Measurements from ENCODE around the gene TMUB2.
A peak's percentile ranks its signal among the peaks of the same experiment; 100 is the strongest.

Gene TMUB2

GRCh38 chr17:44170135-44170498, 16.7 kb upstream of the TMUB2 start:
- Mint-ChIP-seq H3K36me3 (peaks cover 9% of the 10 kb centered on the region), H3K4me1 (peaks cover 14% of the 10 kb centered on the region), H3K9me3 (no peaks in the 10 kb centered on the region), H3K27ac (no peak overlapping the region), H3K4me3 (no peak overlapping the region)
- DNase-seq (ENCODE audit: low spot score in 2 of 2) (no peak), ATAC-seq (no peak)

GRCh38 chr17:44170499-44171201, 16.1 kb upstream of the TMUB2 start, which contains the start of gene ASB16:
ASB16 (plus strand) TSS chr17:44170704; CDS start chr17:44170790, 86 bp downstream.
- Mint-ChIP-seq H3K4me1 (peaks cover 14% of the 10 kb centered on the region), H3K27ac (no peak within 1 kb of the TSS), H3K36me3 (peaks cover 13% of the 10 kb centered on the region), H3K9me3 (no peaks in the 10 kb centered on the region), H3K4me3 (no peak within 1 kb of the TSS)
- ATAC-seq: no peak
- no peak for DNase-seq (ENCODE audit: low spot score in 2 of 2)

GRCh38 chr17:44171931-44172455, 14.8 kb upstream of the TMUB2 start:
- Mint-ChIP-seq H3K4me1 (peaks cover 14% of the 10 kb centered on the region), H3K4me3 (no peak overlapping the region), H3K27ac (no peak overlapping the region), H3K36me3 (peaks cover 22% of the 10 kb centered on the region), H3K9me3 (no peaks in the 10 kb centered on the region)
- DNase-seq (ENCODE audit: low spot score in 2 of 2) (no peak), ATAC-seq (no peak)

GRCh38 chr17:44174427-44174826, 12.3 kb upstream of the TMUB2 start:
- Mint-ChIP-seq H3K9me3 (no peaks in the 10 kb centered on the region), H3K4me3 (no peak overlapping the region), H3K36me3 (peaks cover 33% of the 10 kb centered on the region), H3K4me1 (peaks cover 11% of the 10 kb centered on the region), H3K27ac (no peak overlapping the region)
- DNase-seq (ENCODE audit: low spot score in 2 of 2) (no peak), ATAC-seq (no peak)

GRCh38 chr17:44176257-44176656, 10.5 kb upstream of the TMUB2 start:
- ATAC-seq: peak; percentile 44
- peaks cover 35% of the 10 kb centered on the region for H3K36me3 Mint-ChIP-seq
- H3K4me3 Mint-ChIP-seq: no peak overlapping the region
- no peak overlapping the region for H3K27ac Mint-ChIP-seq
- H3K9me3 Mint-ChIP-seq: no peaks in the 10 kb centered on the region
- H3K4me1 Mint-ChIP-seq: peaks cover 11% of the 10 kb centered on the region
- DNase-seq (ENCODE audit: low spot score in 2 of 2): no peak

- no peak for DNase-seq (ENCODE audit: low spot score in 2 of 2)
- Mint-ChIP-seq H3K36me3 (peaks cover 40% of the 10 kb centered on the region), H3K4me1 (peaks cover 13% of the 10 kb centered on the region), H3K4me3 (no peak overlapping the region), H3K9me3 (no peaks in the 10 kb centered on the region), H3K27ac (peak overlapping the region; percentile 50)
- ATAC-seq: peak; percentile 16
Observed at GRCh38 chr17:44176671-44177501, 9.9 kb upstream of the TMUB2 start.

GRCh38 chr17:44177640-44178039, 9.1 kb upstream of the TMUB2 start:
- H3K27ac Mint-ChIP-seq: peak overlapping the region; percentile 50
- no peak overlapping the region for H3K4me3 Mint-ChIP-seq
- ATAC-seq (peak; percentile 13), DNase-seq (ENCODE audit: low spot score in 2 of 2) (no peak)
- peaks cover 12% of the 10 kb centered on the region for H3K4me1 Mint-ChIP-seq
- H3K36me3 Mint-ChIP-seq: peaks cover 48% of the 10 kb centered on the region
- H3K9me3 Mint-ChIP-seq: no peaks in the 10 kb centered on the region

- ATAC-seq (no peak), DNase-seq (ENCODE audit: low spot score in 2 of 2) (no peak)
- H3K27ac Mint-ChIP-seq: peak overlapping the region; percentile 50
- H3K4me3 Mint-ChIP-seq: no peak overlapping the region
- peaks cover 12% of the 10 kb centered on the region for H3K4me1 Mint-ChIP-seq
- peaks cover 49% of the 10 kb centered on the region for H3K36me3 Mint-ChIP-seq
- no peaks in the 10 kb centered on the region for H3K9me3 Mint-ChIP-seq
Observed at GRCh38 chr17:44178133-44178532, 8.6 kb upstream of the TMUB2 start.

- H3K4me3 Mint-ChIP-seq: no peak overlapping the region
- peaks cover 40% of the 10 kb centered on the region for H3K4me1 Mint-ChIP-seq
- no peak for DNase-seq (ENCODE audit: low spot score in 2 of 2)
- no peaks in the 10 kb centered on the region for H3K9me3 Mint-ChIP-seq
- peaks cover 55% of the 10 kb centered on the region for H3K36me3 Mint-ChIP-seq
- no peak overlapping the region for H3K27ac Mint-ChIP-seq
- no peak for ATAC-seq
Observed at GRCh38 chr17:44183024-44183423, 3.7 kb upstream of the TMUB2 start.

GRCh38 chr17:44184212-44184810, 2.5 kb upstream of the TMUB2 start:
- Mint-ChIP-seq H3K27ac (peak overlapping the region; percentile 98), H3K36me3 (peaks cover 56% of the 10 kb centered on the region), H3K4me3 (peak overlapping the region; percentile 100), H3K4me1 (peaks cover 45% of the 10 kb centered on the region), H3K9me3 (no peaks in the 10 kb centered on the region)
- no peak for ATAC-seq
- no peak for DNase-seq (ENCODE audit: low spot score in 2 of 2)

GRCh38 chr17:44187131-44187899, 543 bp downstream of the TMUB2 start:
- DNase-seq (ENCODE audit: low spot score in 2 of 2) (no peak), ATAC-seq (peak; percentile 65)
- H3K4me3 Mint-ChIP-seq: peak overlapping the region; percentile 100
- peak overlapping the region; percentile 98 for H3K27ac Mint-ChIP-seq
- H3K36me3 Mint-ChIP-seq: peaks cover 69% of the 10 kb centered on the region
- H3K9me3 Mint-ChIP-seq: no peaks in the 10 kb centered on the region
- H3K4me1 Mint-ChIP-seq: peaks cover 51% of the 10 kb centered on the region

- no peak for DNase-seq (ENCODE audit: low spot score in 2 of 2)
- H3K9me3 Mint-ChIP-seq: no peaks in the 10 kb centered on the region
- H3K27ac Mint-ChIP-seq: peak overlapping the region; percentile 98
Observed at GRCh38 chr17:44188576-44189403, 2.0 kb downstream of the TMUB2 start.

GRCh38 chr17:44190481-44190880, 3.7 kb downstream of the TMUB2 start:
- ATAC-seq (no peak), DNase-seq (ENCODE audit: low spot score in 2 of 2) (no peak)
- no peak overlapping the region for H3K4me3 Mint-ChIP-seq
- H3K9me3 Mint-ChIP-seq: no peaks in the 10 kb centered on the region
- H3K27ac Mint-ChIP-seq: peak overlapping the region; percentile 23
- H3K4me1 Mint-ChIP-seq: peaks cover 36% of the 10 kb centered on the region
- peaks cover 80% of the 10 kb centered on the region for H3K36me3 Mint-ChIP-seq

More at GRCh38 chr17:44188576-44189403, 2.0 kb downstream of the TMUB2 start:
- ATAC-seq: no peak
- H3K4me3 Mint-ChIP-seq: peak overlapping the region; percentile 100
- peaks cover 73% of the 10 kb centered on the region for H3K36me3 Mint-ChIP-seq
- H3K4me1 Mint-ChIP-seq: peaks cover 51% of the 10 kb centered on the region

- Mint-ChIP-seq H3K36me3 (peaks cover 87% of the 10 kb centered on the region), H3K27ac (peak overlapping the region; percentile 17), H3K9me3 (no peaks in the 10 kb centered on the region), H3K4me3 (no peak overlapping the region), H3K4me1 (peaks cover 32% of the 10 kb centered on the region)
- DNase-seq (ENCODE audit: low spot score in 2 of 2): no peak
- no peak for ATAC-seq
Observed at GRCh38 chr17:44191369-44191768, 4.6 kb downstream of the TMUB2 start.

Measured in stimulated activated effector memory CD8-positive, alpha-beta T cell treated with anti-CD3 and anti-CD28 coated beads, Interleukin-12 subunit alpha, Interleukin-12 subunit beta, amount 100 ng/mL, for 72 hours (primary cell).